BJ (cell line): ENCODE results near the gene KLHL29. TPM values are rescaled to one million over a fixed set of nuclear protein-coding genes. Genes with fewer than 3 reads are reported as not detected.

Source experiments
- CTCF ChIA-PET: fragments of 350-600 bp; formaldehyde crosslinking; extraction: SDS; loops from one replicate; lab custom pipeline; 2021; ENCODE audit warnings: antibody characterized with exemption, inconsistent platforms; lab: Yijun Ruan, JAX
- POLR2A ChIA-PET: fragments of 300-600 bp; sonication (Branson Sonifier 250); formaldehyde crosslinking; extraction: SDS; loops from one replicate; lab custom pipeline; 2021; ENCODE audit warnings: antibody characterized with exemption; lab: Charles Lee
- DNase-seq: peaks from one replicate; pipeline ENCODE4 v3.0.0-alpha.2; 2011; ENCODE audit warnings: low read depth
- H3K27me3 ChIP-seq: 2 replicates; pipeline ENCODE4 v1.6.0; 2011; ENCODE audit warnings: low read length; ENCODE audit not compliant: control insufficient read depth, insufficient read depth
- H3K36me3 ChIP-seq: 2 replicates; pipeline ENCODE4 v1.5.1; 2011; ENCODE audit warnings: low read length; ENCODE audit not compliant: control insufficient read depth, insufficient read depth
- H3K4me3 ChIP-seq: 2 replicates; pipeline ENCODE4 v1.5.1; 2011; ENCODE audit warnings: low read depth, mild to moderate bottlenecking, control low read depth, low read length
- CTCF ChIP-seq: IDR thresholded peaks from 2 replicates; pipeline ENCODE4 v1.5.1; 2011; ENCODE audit warnings: low read depth, mild to moderate bottlenecking, control low read depth, inconsistent platforms, low read length, moderate library complexity; ENCODE audit not compliant: insufficient read depth
- polyA plus RNA-seq: library from polyadenylated mRNA; depleted of rRNA; stranded (reverse); fragments of >200 nt; gene quantifications from 2 replicates; pipeline ENCODE4 v1.2.3, GENCODE V29; 2011

Gene KLHL29
- polyA plus RNA-seq, 1 experiment = 10.0 TPM

GRCh38 chr2:23754970-23755369 lies 370.0 kb downstream of the KLHL29 start:
- CTCF ChIA-PET = no interaction called here
- Histone ChIP-seq H3K27me3 (no peaks in the 10 kb centered on the region), H3K4me3 (no peak overlapping the region), H3K36me3 (peaks cover 3% of the 10 kb centered on the region)
- DNase-seq = no peak
- TF ChIP-seq CTCF = no peak
- POLR2A ChIA-PET = no interaction called here

- TF ChIP-seq CTCF = no peak
- H3K36me3 ChIP-seq = no peaks in the 10 kb centered on the region
- POLR2A ChIA-PET = no interaction called here
- no peaks in the 10 kb centered on the region for H3K27me3 ChIP-seq
- H3K4me3 ChIP-seq = no peak overlapping the region
- no peak for DNase-seq
- CTCF ChIA-PET = interaction anchor here (1.1 kb wide), 1 partner anchor 210 kb away, joined by 3 read pairs; no protein-coding TSS in a partner anchor
Observed at GRCh38 chr2:23756593-23757292, 371.8 kb downstream of the KLHL29 start.

GRCh38 chr2:23757686-23758433 lies 372.9 kb downstream of the KLHL29 start:
- ChIA-PET POLR2A (no interaction called here), CTCF (interaction anchor here (1.0 kb wide), 1 partner anchor 354 kb away, joined by 3 read pairs; no protein-coding TSS in a partner anchor)
- no peak for TF ChIP-seq CTCF
- DNase-seq = no peak
- H3K27me3 ChIP-seq = no peaks in the 10 kb centered on the region
- no peaks in the 10 kb centered on the region for H3K36me3 ChIP-seq
- no peak overlapping the region for H3K4me3 ChIP-seq
